GM12865 (cell line): Measurements from ENCODE around the gene FRMPD2.
A peak's percentile ranks its signal among the peaks of the same experiment; 100 is the strongest.

Experiments used
- DNase-seq: peaks from one replicate; pipeline ENCODE4 v3.0.0; 2010; ENCODE audit warnings: low read depth
- H3K4me3 ChIP-seq: 2 replicates; pipeline ENCODE4 v1.5.1; 2011; ENCODE audit warnings: mild to moderate bottlenecking, low read depth, low read length, control low read depth
- TF ChIP-seq, protein P1 (sequence below): IDR thresholded peaks from 2 replicates; pipeline ENCODE4 v1.5.1; 2011; ENCODE audit warnings: low read length, control low read depth, low read depth, inconsistent platforms; ENCODE audit not compliant: insufficient read depth; ENCODE audit errors: missing control alignments

FRMPD2 gene

DNA sequence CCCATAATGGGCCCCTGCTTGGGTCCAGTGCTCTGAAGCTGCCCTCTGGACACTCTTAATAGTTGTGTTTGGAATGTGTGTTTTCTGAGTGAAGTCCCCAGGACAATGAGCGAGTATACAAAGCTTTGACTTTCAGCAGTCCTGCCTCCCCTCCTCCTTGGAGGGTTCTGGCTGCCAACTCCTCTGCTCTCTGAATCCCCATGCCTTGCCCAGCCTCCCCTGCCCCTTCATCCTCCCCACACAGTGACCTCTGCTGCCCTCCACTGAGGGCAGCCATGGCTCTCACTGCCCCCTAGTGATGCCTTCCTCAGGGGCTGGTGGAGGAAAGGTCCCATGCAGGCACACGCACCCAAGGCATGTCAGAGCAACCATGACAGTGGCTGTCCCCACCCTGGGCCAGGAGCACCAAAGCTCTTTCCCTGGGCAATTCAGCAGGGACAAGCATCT is 40.9 kb downstream of the FRMPD2 start:
- no peak for DNase-seq
- TF ChIP-seq, protein P1, sequence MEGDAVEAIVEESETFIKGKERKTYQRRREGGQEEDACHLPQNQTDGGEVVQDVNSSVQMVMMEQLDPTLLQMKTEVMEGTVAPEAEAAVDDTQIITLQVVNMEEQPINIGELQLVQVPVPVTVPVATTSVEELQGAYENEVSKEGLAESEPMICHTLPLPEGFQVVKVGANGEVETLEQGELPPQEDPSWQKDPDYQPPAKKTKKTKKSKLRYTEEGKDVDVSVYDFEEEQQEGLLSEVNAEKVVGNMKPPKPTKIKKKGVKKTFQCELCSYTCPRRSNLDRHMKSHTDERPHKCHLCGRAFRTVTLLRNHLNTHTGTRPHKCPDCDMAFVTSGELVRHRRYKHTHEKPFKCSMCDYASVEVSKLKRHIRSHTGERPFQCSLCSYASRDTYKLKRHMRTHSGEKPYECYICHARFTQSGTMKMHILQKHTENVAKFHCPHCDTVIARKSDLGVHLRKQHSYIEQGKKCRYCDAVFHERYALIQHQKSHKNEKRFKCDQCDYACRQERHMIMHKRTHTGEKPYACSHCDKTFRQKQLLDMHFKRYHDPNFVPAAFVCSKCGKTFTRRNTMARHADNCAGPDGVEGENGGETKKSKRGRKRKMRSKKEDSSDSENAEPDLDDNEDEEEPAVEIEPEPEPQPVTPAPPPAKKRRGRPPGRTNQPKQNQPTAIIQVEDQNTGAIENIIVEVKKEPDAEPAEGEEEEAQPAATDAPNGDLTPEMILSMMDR: no peak
- no peak overlapping the region for H3K4me3 ChIP-seq

- no peak overlapping the region for H3K4me3 ChIP-seq
- DNase-seq: no peak
- TF ChIP-seq, protein P1: no peak
Measured at GRCh38 chr10:48232717-48233447, 41.6 kb downstream of the FRMPD2 start.

DNA sequence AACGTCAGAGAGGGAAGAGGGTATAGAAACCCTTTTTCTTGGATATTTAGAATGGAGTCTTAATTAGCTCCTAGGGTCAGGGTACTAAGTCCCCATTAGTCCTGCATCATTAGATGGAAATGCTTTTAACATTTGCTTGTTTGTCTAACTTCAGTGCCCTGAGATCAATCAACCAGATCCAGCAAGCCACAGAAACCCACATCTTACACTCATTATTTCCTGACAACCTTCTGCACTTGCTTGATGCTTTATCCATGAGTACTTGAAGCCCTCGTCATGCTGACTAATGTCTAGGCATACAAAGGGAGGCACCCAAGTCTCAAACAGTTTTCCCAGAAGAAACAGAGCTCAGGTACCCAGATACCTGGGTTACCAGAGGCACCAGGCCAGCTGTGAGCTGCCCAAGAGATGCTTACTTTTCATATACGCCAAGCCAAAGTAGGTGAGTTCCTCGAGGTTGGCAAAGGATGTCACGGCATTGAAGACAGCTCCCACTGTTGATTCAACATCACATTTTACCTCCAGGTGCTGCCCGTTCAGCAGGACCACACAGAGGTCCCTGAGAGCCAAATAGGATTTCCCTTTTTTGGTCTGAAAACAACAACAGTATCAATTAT is 42.7 kb downstream of the FRMPD2 start:
- no peak overlapping the region for H3K4me3 ChIP-seq
- DNase-seq: peak; percentile 65
- TF ChIP-seq, protein P1: no peak

- peak; percentile 69 for DNase-seq
- TF ChIP-seq, protein P1: no peak
- H3K4me3 ChIP-seq: no peak overlapping the region
Measured at GRCh38 chr10:48231178-48231577, 43.3 kb downstream of the FRMPD2 start.

GRCh38 chr10:48227213-48227612 is 47.3 kb downstream of the FRMPD2 start:
- DNase-seq: no peak
- TF ChIP-seq, protein P1: no peak
- no peak overlapping the region for H3K4me3 ChIP-seq

- no peak overlapping the region for H3K4me3 ChIP-seq
- DNase-seq: no peak
- TF ChIP-seq, protein P1: no peak
Measured at GRCh38 chr10:48224979-48225560, 49.4 kb downstream of the FRMPD2 start.
